ENCODE results near the gene ELF5. TPM values are rescaled to one million over a fixed set of nuclear protein-coding genes. Genes with fewer than 3 reads are reported as not detected.

The ELF5 gene
- total and polyA plus RNA-seq, 2 of the 8 experiments (the other 6 are each of a cell fraction or from before 2014, with no cell fraction given): not detected

DNA sequence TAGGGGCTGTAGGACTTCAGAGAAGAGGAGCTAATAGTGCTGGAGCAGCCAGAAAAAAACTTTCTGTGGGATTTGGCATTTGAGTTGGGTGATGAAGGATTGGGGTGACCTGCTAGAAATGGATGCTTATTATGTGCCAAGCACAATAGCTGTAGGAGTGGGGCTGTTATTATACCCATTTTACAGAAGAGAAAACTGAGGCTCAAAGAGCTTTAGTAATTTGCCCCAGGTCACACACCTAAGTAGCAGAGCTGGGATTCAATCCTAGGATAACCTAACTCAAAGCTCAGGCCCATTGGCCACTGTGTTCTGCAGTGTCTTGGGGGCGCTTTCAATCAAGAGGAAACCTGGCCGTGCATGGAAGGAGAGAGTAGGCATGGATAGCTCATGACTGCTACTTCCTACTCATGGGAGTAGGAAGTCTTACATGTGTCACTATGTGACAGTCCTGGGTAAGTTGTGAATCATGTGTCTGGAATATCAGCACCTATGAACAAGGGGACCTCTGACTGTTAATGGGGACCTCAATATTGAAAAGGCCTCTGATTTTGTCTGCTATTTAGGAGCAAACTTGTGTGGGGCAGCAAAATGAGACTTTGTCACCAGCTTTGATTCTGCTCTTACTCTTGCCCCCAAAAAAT lies 6.1 kb upstream of the ELF5 start:
- no peak overlapping the region for H2BK20ac ChIP-seq (ENCODE audit: low read length)
- no peak for DNase-seq (ENCODE audit: low read depth in 1 of 2, low spot score in 2 of 2)
- no peaks in the 10 kb centered on the region for H3K9me3 ChIP-seq (ENCODE audit: insufficient read depth in 2 of 2, low read depth in 1 of 2, low read length in 1 of 2)
- no peak overlapping the region for H2BK12ac ChIP-seq (ENCODE audit: low read depth, low read length)
- POLR2A ChIA-PET (ENCODE audit: partially characterized antibody): no interaction called here
- H4K5ac ChIP-seq (ENCODE audit: insufficient read length, low read depth, low read length): no peak overlapping the region
- H3K18ac ChIP-seq (ENCODE audit: extremely low read depth, low read length): no peak overlapping the region
- H3K4me2 ChIP-seq (ENCODE audit: insufficient read depth in 1 of 2, low read depth in 2 of 2, low read length in 2 of 2): no peak overlapping the region
- no peaks in the 10 kb centered on the region for H3K4me1 ChIP-seq (replicated peaks in 1 of 4; ENCODE audit: control insufficient read depth in 3 of 4, insufficient read depth in 4 of 4, low read length in 3 of 4)
- no peaks in the 10 kb centered on the region for H3K23me2 ChIP-seq (ENCODE audit: low read depth, low read length)
- no peaks in the 10 kb centered on the region for H3K27me3 ChIP-seq (replicated peaks in 1 of 4; ENCODE audit: control insufficient read depth in 3 of 4, extremely low read depth in 1 of 4, insufficient read depth in 3 of 4, low read length in 3 of 4)
- TF ChIP-seq SP1 (IDR thresholded peaks at IDR 0.05; ENCODE audit: low read depth, low read length): no peak
- TF ChIP-seq KDM1A (IDR thresholded peaks at IDR 0.05; ENCODE audit: borderline replicate concordance, low read length): 0 out of 2 replicates have a peak, but pooled peaks have one; percentile 26
- H4K91ac ChIP-seq (replicated peaks; ENCODE audit: insufficient read length, low read length): no peak overlapping the region
- H3K4ac ChIP-seq (replicated peaks; ENCODE audit: insufficient read length, low read depth, low read length): no peak overlapping the region
- no peaks in the 10 kb centered on the region for H3K79me1 ChIP-seq (ENCODE audit: low read depth, low read length)
- H2AK5ac ChIP-seq (ENCODE audit: low read depth, low read length): no peak overlapping the region
- no peak overlapping the region for H3K4me3 ChIP-seq (ENCODE audit: extremely low read depth in 1 of 4, insufficient read depth in 2 of 4, low read depth in 3 of 4, low read length in 4 of 4)
- no peak overlapping the region for H2AFZ ChIP-seq (ENCODE audit: low read length)
- H3K79me2 ChIP-seq (ENCODE audit: control insufficient read depth in 1 of 2, insufficient read depth in 2 of 2, low read length in 2 of 2): no peaks in the 10 kb centered on the region
- H3K23ac ChIP-seq (ENCODE audit: insufficient read length): no peak overlapping the region
- H3K36me3 ChIP-seq (ENCODE audit: control insufficient read depth in 2 of 4, insufficient read depth in 4 of 4, low read length in 3 of 4): no peaks in the 10 kb centered on the region
- H3K27ac ChIP-seq (ENCODE audit: low read depth, low read length): no peak overlapping the region
- no peak overlapping the region for H4K8ac ChIP-seq (ENCODE audit: extremely low read depth, insufficient read depth, low read length)
- no peak for FAIRE-seq
- H3K14ac ChIP-seq (ENCODE audit: insufficient read length): no peak overlapping the region
- no peaks in the 10 kb centered on the region for H4K20me1 ChIP-seq (replicated peaks in 1 of 2; ENCODE audit: control insufficient read depth in 1 of 2, insufficient read depth in 2 of 2, low read length in 2 of 2)
- no peak overlapping the region for H2BK15ac ChIP-seq (ENCODE audit: low read length)
- H2BK120ac ChIP-seq (replicated peaks; ENCODE audit: low read depth, low read length): no peak overlapping the region
- no peak overlapping the region for H3K9ac ChIP-seq (replicated peaks in 1 of 4; ENCODE audit: extremely low read depth in 1 of 4, low read depth in 3 of 4, low read length in 3 of 4)
- no peak overlapping the region for H2BK5ac ChIP-seq (ENCODE audit: low read depth, low read length)
- CTCF ChIA-PET (ENCODE audit: partially characterized antibody): interaction anchor here (1.0 to 1.3 kb wide), 3 partner anchors 9 to 45 kb away, joined by 3 to 6 read pairs (median 3); no protein-coding TSS in a partner anchor
- H3K56ac ChIP-seq (replicated peaks; ENCODE audit: insufficient read length, low read depth, low read length): no peak overlapping the region
- WGBS, 2 experiments (ENCODE audit: extremely low coverage in 1 of 2, insufficient coverage in 1 of 2, insufficient read length in 1 of 2, insufficient replicate concordance in 2 of 2, low coverage in 1 of 2, low lambda C conversion rate in 2 of 2, missing lambda C conversion rate in 1 of 2): 90% methylated on average over 2 of the region's 2 CpGs; no CpG with 5 or more reads in 1 of the 2 experiments

All from H1 (cell line).